WTC11 (cell line): Measurements from ENCODE around the gene DNASE1L2. TPM values are rescaled to one million over a fixed set of nuclear protein-coding genes. Genes with fewer than 3 reads are reported as not detected.

ENCODE experiments used
- ATAC-seq: fragments of 200-7000 bp; cut with Tn5 transposase; 2 replicates; pipeline ENCODE4 v1.10.0; 2021; ENCODE audit warnings: mild to moderate bottlenecking, moderate library complexity
- CTCF ChIA-PET: fragments of 300-600 bp; sonication (Branson Sonifier 250); formaldehyde crosslinking; loops from one replicate; lab custom pipeline; 2021; ENCODE audit warnings: antibody characterized with exemption; lab: Charles Lee
- POLR2A ChIA-PET: fragments of 350-600 bp; sonication (Branson Sonifier 250); formaldehyde crosslinking; loops from one replicate; lab custom pipeline; 2021; ENCODE audit warnings: antibody characterized with exemption; lab: Charles Lee
- DNase-seq: peaks from one replicate; pipeline ENCODE4 v3.0.0; 2021; ENCODE audit warnings: low spot score
- H3K27ac Mint-ChIP-seq: 2 replicates; pipeline ENCODE4 v1.8.0; 2021; ENCODE audit warnings: mixed read lengths
- H3K27me3 Mint-ChIP-seq: 2 replicates; pipeline ENCODE4 v1.8.0; 2021; ENCODE audit warnings: low read depth, mild to moderate bottlenecking, moderate library complexity, mixed read lengths
- H3K36me3 Mint-ChIP-seq: 2 replicates; pipeline ENCODE4 v1.8.0; 2021; ENCODE audit warnings: mixed read lengths
- H3K4me1 Mint-ChIP-seq: 2 replicates; pipeline ENCODE4 v1.8.0; 2022; ENCODE audit warnings: mixed read lengths
- H3K4me3 Mint-ChIP-seq: 2 replicates; pipeline ENCODE4 v1.8.0; 2021; ENCODE audit warnings: mild to moderate bottlenecking, moderate library complexity, mixed read lengths
- H3K9me3 Mint-ChIP-seq: 2 replicates; pipeline ENCODE4 v1.8.0; 2021; ENCODE audit warnings: mixed read lengths
- CREM ChIP-seq: sonication (generic); formaldehyde crosslinking; IDR thresholded peaks from 2 replicates; pipeline ENCODE4 v1.8.1; 2022; ENCODE audit warnings: mild to moderate bottlenecking, missing genetic modification reagents, moderate library complexity
- FOXJ3 ChIP-seq: sonication (generic); formaldehyde crosslinking; IDR thresholded peaks from 2 replicates; pipeline ENCODE4 v1.9.0; 2021; ENCODE audit warnings: missing genetic modification reagents, mild to moderate bottlenecking, borderline replicate concordance
- HMGA2 ChIP-seq: fragments of 250-450 bp; sonication (Bioruptor Pico); IDR thresholded peaks from 2 replicates; pipeline ENCODE4 v1.4.0; 2021; ENCODE audit warnings: mild to moderate bottlenecking, moderate library complexity
- JUN ChIP-seq: sonication (generic); formaldehyde crosslinking; IDR thresholded peaks from 2 replicates; pipeline ENCODE4 v1.8.0; 2023; ENCODE audit warnings: mild to moderate bottlenecking, missing genetic modification reagents
- MXD4 ChIP-seq: fragments of 250-450 bp; sonication (Bioruptor Pico); IDR thresholded peaks from 2 replicates; pipeline ENCODE4 v1.8.0; 2021; ENCODE audit warnings: mild to moderate bottlenecking, moderate library complexity, borderline replicate concordance
- NFE2L1 ChIP-seq: sonication (generic); formaldehyde crosslinking; IDR thresholded peaks from 2 replicates; pipeline ENCODE4 v1.8.1; 2023; ENCODE audit warnings: missing genetic modification reagents
- NR1H2 ChIP-seq: sonication (generic); formaldehyde crosslinking; IDR thresholded peaks from 2 replicates; pipeline ENCODE4 v1.9.0; 2021; ENCODE audit warnings: mild to moderate bottlenecking, moderate library complexity, missing genetic modification reagents
- OVOL2 ChIP-seq: fragments of 250-450 bp; sonication (Bioruptor Pico); IDR thresholded peaks from 2 replicates; pipeline ENCODE4 v1.9.0; 2021; ENCODE audit warnings: mild to moderate bottlenecking, borderline replicate concordance
- RELA ChIP-seq: sonication (generic); formaldehyde crosslinking; IDR thresholded peaks from 2 replicates; pipeline ENCODE4 v1.8.1; 2022; ENCODE audit warnings: missing genetic modification reagents, mild to moderate bottlenecking, borderline replicate concordance
- SMAD4 ChIP-seq: sonication (generic); formaldehyde crosslinking; IDR thresholded peaks from 2 replicates; pipeline ENCODE4 v1.8.0; 2022; ENCODE audit warnings: mild to moderate bottlenecking, missing genetic modification reagents
- TCF7 ChIP-seq: sonication (generic); formaldehyde crosslinking; IDR thresholded peaks from 2 replicates; pipeline ENCODE4 v1.8.0; 2022; ENCODE audit warnings: mild to moderate bottlenecking, low read depth, missing genetic modification reagents, moderate library complexity
- ZNF121 ChIP-seq: sonication (generic); formaldehyde crosslinking; IDR thresholded peaks from 2 replicates; pipeline ENCODE4 v1.8.0; 2023; ENCODE audit warnings: missing genetic modification reagents
- ZNF423 ChIP-seq: fragments of 250-450 bp; sonication (Bioruptor Pico); IDR thresholded peaks from 2 replicates; pipeline ENCODE4 v2.1.2; 2022; ENCODE audit warnings: mild to moderate bottlenecking, moderate library complexity
- total RNA-seq: library from RNA; stranded (reverse); gene quantifications from 3 replicates; pipeline ENCODE4 v1.2.3, GENCODE V29; 2021
- TF ChIP-seq, protein P1 (sequence below): sonication (generic); formaldehyde crosslinking; IDR thresholded peaks from 2 replicates; pipeline ENCODE4 v1.8.0; 2022; ENCODE audit warnings: mild to moderate bottlenecking, missing genetic modification reagents
- TF ChIP-seq, protein P2 (sequence below): sonication (generic); formaldehyde crosslinking; IDR thresholded peaks from 2 replicates; pipeline ENCODE4 v1.8.1; 2023; ENCODE audit warnings: mild to moderate bottlenecking, missing genetic modification reagents
- TF ChIP-seq, protein P3 (sequence below): fragments of 250-450 bp; sonication (Bioruptor Pico); IDR thresholded peaks from 2 replicates; pipeline ENCODE4 v1.9.0; 2021; ENCODE audit warnings: mild to moderate bottlenecking
- TF ChIP-seq, protein P4 (sequence below): fragments of 250-450 bp; sonication (Bioruptor Pico); IDR thresholded peaks from 2 replicates; pipeline ENCODE4 v2.1.2; 2022; ENCODE audit warnings: mild to moderate bottlenecking, moderate library complexity
- TF ChIP-seq, protein P5 (sequence below): sonication (generic); formaldehyde crosslinking; IDR thresholded peaks from 2 replicates; pipeline ENCODE4 v1.8.1; 2022; ENCODE audit warnings: low read depth, mild to moderate bottlenecking, moderate library complexity, missing genetic modification reagents, borderline replicate concordance

Gene DNASE1L2
- total RNA-seq, 1 experiment from 2014 or later: 0.66 TPM

DNA sequence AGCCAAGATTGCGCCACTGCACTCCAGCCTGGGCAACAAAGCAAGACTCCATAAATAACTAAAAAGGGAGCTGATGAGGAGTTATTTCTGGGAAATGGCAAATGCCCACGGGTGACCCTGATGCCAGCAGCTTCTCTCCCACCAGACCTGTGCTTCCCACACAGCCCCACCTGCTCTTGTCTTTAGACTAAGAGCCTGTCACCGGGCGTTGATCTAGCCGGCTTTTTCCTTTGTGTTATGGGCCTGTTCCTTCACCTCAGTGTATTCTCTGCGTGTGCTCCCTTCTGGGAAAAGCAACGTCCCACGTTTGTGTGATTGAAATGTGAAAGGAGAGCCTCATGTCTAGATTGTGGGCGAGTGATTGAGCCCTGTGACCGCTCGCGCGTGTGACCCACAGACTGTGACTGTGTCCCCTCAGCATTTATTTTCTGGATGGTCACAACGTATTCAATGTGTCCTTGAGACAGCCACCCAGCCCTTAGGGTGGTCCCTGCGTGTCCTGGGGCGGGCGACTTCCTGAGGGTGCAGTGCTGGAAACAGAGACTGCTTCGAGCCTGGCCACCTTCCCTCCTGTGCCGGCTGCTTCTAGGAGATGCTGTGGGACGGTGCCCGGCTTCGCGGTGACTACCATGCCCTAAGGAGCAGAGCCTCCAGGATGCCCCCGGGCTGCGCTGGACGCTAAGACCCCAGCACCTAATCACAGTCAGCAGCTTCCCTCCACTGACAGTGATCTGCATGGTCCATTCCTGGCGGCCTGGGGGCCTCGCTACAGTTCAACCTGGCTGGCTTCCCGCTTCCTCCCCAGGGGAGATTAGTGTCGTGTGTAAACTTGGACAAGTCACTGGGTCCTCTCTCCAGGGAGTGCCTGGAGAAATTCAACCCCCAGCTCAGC lies 39.5 kb downstream of the DNASE1L2 start (continued):
- TF ChIP-seq, protein P1, sequence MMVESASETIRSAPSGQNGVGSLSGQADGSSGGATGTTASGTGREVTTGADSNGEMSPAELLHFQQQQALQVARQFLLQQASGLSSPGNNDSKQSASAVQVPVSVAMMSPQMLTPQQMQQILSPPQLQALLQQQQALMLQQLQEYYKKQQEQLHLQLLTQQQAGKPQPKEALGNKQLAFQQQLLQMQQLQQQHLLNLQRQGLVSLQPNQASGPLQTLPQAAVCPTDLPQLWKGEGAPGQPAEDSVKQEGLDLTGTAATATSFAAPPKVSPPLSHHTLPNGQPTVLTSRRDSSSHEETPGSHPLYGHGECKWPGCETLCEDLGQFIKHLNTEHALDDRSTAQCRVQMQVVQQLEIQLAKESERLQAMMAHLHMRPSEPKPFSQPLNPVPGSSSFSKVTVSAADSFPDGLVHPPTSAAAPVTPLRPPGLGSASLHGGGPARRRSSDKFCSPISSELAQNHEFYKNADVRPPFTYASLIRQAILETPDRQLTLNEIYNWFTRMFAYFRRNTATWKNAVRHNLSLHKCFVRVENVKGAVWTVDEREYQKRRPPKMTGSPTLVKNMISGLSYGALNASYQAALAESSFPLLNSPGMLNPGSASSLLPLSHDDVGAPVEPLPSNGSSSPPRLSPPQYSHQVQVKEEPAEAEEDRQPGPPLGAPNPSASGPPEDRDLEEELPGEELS (CRISPR knock-in tag): no peak
- no peak for TF ChIP-seq JUN (CRISPR knock-in tag)
- TF ChIP-seq, protein P2, sequence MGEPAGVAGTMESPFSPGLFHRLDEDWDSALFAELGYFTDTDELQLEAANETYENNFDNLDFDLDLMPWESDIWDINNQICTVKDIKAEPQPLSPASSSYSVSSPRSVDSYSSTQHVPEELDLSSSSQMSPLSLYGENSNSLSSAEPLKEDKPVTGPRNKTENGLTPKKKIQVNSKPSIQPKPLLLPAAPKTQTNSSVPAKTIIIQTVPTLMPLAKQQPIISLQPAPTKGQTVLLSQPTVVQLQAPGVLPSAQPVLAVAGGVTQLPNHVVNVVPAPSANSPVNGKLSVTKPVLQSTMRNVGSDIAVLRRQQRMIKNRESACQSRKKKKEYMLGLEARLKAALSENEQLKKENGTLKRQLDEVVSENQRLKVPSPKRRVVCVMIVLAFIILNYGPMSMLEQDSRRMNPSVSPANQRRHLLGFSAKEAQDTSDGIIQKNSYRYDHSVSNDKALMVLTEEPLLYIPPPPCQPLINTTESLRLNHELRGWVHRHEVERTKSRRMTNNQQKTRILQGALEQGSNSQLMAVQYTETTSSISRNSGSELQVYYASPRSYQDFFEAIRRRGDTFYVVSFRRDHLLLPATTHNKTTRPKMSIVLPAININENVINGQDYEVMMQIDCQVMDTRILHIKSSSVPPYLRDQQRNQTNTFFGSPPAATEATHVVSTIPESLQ (CRISPR knock-in tag): no peak

DNA sequence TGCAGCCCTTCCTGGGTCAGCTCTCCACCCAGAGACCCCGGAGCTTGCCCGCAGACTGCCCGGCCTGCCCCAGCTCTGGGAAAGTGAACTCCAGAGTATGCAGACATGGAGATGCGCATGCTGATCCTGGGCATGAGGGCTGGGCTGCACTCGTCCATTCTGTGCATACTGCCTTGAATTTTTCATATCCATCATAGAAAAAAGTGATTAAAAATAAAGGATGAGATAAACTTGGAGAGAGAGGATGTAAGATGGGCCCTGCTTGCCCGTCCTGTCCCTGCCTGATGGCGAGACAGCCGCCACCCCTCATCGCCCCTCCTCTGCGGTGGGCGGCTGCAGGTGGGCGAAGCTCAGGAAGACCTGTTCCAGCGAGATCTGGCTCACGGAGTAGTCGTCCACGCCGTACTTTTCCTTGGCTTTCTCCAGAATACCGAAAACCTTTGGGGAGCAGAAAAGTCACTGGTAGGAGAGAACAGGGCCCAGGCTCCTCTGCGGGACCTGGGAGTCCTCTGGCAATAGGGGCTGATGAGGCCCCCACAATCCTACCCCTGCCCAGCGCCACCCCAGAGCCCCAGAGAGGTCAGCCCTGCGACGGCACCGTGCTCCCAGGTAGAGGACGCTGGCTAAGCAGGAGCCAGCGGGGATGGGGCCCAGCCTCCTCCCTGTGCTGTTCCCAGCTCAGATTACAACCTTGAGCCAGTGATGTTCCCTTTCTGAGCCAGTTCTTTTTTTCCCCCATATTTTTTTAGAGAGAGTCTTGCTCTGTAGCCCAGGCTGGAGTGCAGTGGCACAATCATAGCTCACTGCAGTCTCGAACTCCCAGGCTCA lies 40.3 kb downstream of the DNASE1L2 start:
- ChIA-PET POLR2A (no interaction called here), CTCF (interaction anchor here (0.9 to 1.3 kb wide), 2 partner anchors 82 to 146 kb away, joined by 3 to 4 read pairs; no protein-coding TSS in a partner anchor)
- peak; percentile 30; the same call in 1 of the 2 replicates for TF ChIP-seq RELA (CRISPR knock-in tag)
- no peak for TF ChIP-seq NR1H2
- Mint-ChIP-seq H3K4me1 (peaks cover 2% of the 10 kb centered on the region; the same call in 1 of the 2 replicates), H3K36me3 (no peaks in the 10 kb centered on the region), H3K27ac (no peak overlapping the region), H3K27me3 (no peaks in the 10 kb centered on the region), H3K4me3 (no peak overlapping the region), H3K9me3 (no peaks in the 10 kb centered on the region)
- 0 out of 2 replicates have a peak, but pooled peaks have one; percentile 16 for ATAC-seq
- DNase-seq: no peak

DNA sequence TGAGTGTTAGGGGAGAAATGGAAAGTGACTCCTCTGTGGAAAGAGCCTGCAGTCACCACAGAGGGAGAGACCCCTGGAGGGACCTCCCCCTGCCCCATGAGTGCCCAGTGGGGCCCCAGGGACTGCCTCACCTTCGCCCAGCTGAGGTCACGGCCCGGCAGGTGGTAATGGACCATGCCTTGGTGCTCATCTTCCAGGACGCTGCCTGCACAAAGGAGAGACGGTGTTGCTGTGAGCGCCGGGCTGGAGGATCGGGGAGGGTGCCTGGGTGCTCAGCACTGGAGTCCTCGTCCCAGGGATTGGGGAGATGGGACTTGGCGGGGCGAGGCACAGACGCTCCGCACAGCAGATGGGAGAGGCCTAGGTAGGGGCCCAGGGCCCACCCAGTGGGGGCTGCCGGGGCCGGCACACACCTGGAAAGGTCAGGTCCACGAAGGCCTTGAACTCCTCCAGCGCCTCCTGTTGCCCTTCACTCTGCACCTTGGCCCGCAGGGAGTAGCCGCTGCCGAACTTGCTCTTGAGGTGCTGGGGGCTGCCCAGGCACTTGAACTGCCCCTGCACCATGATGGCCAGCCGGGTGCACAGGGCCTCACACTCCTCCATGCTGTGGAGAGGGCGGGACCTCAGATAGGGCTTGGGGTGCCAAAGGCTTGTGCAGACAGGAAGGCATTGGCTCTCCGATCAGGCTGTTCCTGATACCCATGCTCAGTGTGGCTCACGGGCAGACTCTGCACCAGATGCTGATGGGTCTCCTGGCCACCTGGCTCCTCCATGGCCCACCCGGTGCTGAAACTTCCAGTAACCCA lies 41.4 kb downstream of the DNASE1L2 start:
- TF ChIP-seq MXD4 (no peak), SMAD4 (CRISPR knock-in tag) (no peak), FOXJ3 (CRISPR knock-in tag) (no peak), ZNF423 (CRISPR knock-in tag) (no peak), ZNF121 (CRISPR knock-in tag) (no peak)
- TF ChIP-seq, protein P3, sequence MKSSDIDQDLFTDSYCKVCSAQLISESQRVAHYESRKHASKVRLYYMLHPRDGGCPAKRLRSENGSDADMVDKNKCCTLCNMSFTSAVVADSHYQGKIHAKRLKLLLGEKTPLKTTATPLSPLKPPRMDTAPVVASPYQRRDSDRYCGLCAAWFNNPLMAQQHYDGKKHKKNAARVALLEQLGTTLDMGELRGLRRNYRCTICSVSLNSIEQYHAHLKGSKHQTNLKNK: no peak
- ChIA-PET CTCF (interaction anchor here (0.7 to 3.9 kb wide), 8 partner anchors 9 to 224 kb away, joined by 3 to 18 read pairs (median 4); no protein-coding TSS in a partner anchor), POLR2A (no interaction called here)
- H3K36me3 Mint-ChIP-seq: no peaks in the 10 kb centered on the region
- DNase-seq: no peak
- no peak for ATAC-seq
- H3K27ac Mint-ChIP-seq: 0 out of 2 replicates have a peak overlapping the region, but pooled peaks have one; percentile 32
- no peaks in the 10 kb centered on the region for H3K9me3 Mint-ChIP-seq
- peaks cover 2% of the 10 kb centered on the region; the same call in 1 of the 2 replicates for H3K4me1 Mint-ChIP-seq
- H3K27me3 Mint-ChIP-seq: no peaks in the 10 kb centered on the region
- H3K4me3 Mint-ChIP-seq: no peak overlapping the region

DNA sequence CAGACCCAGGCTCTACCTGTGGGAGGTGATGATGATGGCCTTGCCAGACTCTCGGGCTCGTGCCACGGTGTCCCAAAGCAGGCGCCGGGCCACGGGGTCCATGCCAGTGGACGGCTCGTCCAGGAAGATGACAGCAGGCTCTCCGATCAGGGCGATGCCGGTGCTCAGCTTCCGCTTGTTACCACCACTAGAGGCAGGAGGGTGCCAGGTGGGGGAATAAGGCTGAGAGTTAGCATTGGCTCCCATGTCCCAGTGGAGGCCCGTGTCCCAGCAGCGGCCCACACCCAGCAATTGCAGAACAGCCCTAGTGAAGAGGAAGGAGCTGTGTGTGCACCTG lies 42.0 kb downstream of the DNASE1L2 start:
- H3K36me3 Mint-ChIP-seq: no peaks in the 10 kb centered on the region
- no peak overlapping the region for H3K4me3 Mint-ChIP-seq
- no peaks in the 10 kb centered on the region for H3K9me3 Mint-ChIP-seq
- H3K4me1 Mint-ChIP-seq: peaks cover 2% of the 10 kb centered on the region; the same call in 1 of the 2 replicates
- H3K27me3 Mint-ChIP-seq: no peaks in the 10 kb centered on the region
- TF ChIP-seq CREM (no peak), NFE2L1 (CRISPR knock-in tag) (no peak), TCF7 (CRISPR knock-in tag) (no peak), OVOL2 (CRISPR knock-in tag) (no peak), HMGA2 (no peak), MXD4 (no peak)
- TF ChIP-seq, protein P3: no peak
- TF ChIP-seq, protein P4, sequence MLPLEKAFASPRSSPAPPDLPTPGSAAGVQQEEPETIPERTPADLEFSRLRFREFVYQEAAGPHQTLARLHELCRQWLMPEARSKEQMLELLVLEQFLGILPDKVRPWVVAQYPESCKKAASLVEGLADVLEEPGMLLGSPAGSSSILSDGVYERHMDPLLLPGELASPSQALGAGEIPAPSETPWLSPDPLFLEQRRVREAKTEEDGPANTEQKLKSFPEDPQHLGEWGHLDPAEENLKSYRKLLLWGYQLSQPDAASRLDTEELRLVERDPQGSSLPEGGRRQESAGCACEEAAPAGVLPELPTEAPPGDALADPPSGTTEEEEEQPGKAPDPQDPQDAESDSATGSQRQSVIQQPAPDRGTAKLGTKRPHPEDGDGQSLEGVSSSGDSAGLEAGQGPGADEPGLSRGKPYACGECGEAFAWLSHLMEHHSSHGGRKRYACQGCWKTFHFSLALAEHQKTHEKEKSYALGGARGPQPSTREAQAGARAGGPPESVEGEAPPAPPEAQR (CRISPR knock-in tag): no peak
- TF ChIP-seq, protein P5, sequence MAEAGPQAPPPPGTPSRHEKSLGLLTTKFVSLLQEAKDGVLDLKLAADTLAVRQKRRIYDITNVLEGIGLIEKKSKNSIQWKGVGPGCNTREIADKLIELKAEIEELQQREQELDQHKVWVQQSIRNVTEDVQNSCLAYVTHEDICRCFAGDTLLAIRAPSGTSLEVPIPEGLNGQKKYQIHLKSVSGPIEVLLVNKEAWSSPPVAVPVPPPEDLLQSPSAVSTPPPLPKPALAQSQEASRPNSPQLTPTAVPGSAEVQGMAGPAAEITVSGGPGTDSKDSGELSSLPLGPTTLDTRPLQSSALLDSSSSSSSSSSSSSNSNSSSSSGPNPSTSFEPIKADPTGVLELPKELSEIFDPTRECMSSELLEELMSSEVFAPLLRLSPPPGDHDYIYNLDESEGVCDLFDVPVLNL (CRISPR knock-in tag): no peak
- POLR2A ChIA-PET: interaction anchor here (0.6 kb wide), 1 partner anchor 28 kb away, joined by 4 read pairs; no protein-coding TSS in a partner anchor
- DNase-seq: peak; percentile 41
- CTCF ChIA-PET: interaction anchor here (0.6 to 3.9 kb wide), 12 partner anchors 8 to 223 kb away, joined by 3 to 18 read pairs (median 4); partner anchors contain the start of genes ABCA3 and DNASE1L2
- ATAC-seq: peak; percentile 78
- no peak overlapping the region for H3K27ac Mint-ChIP-seq
